Keratinocyte (primary cell): ENCODE data around the gene MRPL50. TPM values are rescaled to one million over a fixed set of nuclear protein-coding genes. Genes with fewer than 3 reads are reported as not detected.

Experiments used
- DNase-seq: peaks from one replicate; pipeline ENCODE4 v3.0.0-alpha.2; 2011; ENCODE audit warnings: low read depth, missing footprints, low spot score
- FAIRE-seq: peaks from 2 replicates; lab custom pipeline; 2011; peaks lifted over from hg19 to GRCh38; lab: Jason Lieb, UNC
- H2AFZ ChIP-seq: 2 replicates; pipeline ENCODE4 v1.6.0; 2012; ENCODE audit warnings: low read length, control low read depth, inconsistent platforms; ENCODE audit not compliant: control insufficient read depth
- H3K27ac ChIP-seq: 2 replicates; pipeline ENCODE4 v1.5.1; 2011; ENCODE audit warnings: low read length; ENCODE audit not compliant: control insufficient read depth, insufficient read depth
- H3K27me3 ChIP-seq: 3 replicates; pipeline ENCODE4 v1.6.0; 2011; ENCODE audit warnings: low read length; ENCODE audit not compliant: control insufficient read depth, insufficient read depth; ENCODE audit errors: extremely low read depth
- H3K36me3 ChIP-seq, 2 experiments: 2 replicates in 1 of 2; 3 replicates in 1 of 2; pipeline ENCODE4 v1.5.1; 2011; ENCODE audit warnings: low read length in 2 of 2, mild to moderate bottlenecking in 1 of 2; ENCODE audit not compliant: control insufficient read depth in 2 of 2, insufficient read depth in 2 of 2; ENCODE audit errors: extremely low read depth in 1 of 2
- H3K4me1 ChIP-seq: 3 replicates; pipeline ENCODE4 v1.5.1; 2011; ENCODE audit warnings: low read length; ENCODE audit not compliant: control insufficient read depth, insufficient read depth; ENCODE audit errors: extremely low read depth
- H3K4me2 ChIP-seq: 3 replicates; pipeline ENCODE4 v1.6.0; 2011; ENCODE audit warnings: low read depth, low read length; ENCODE audit not compliant: control insufficient read depth, insufficient read depth; ENCODE audit errors: extremely low read depth
- H3K4me3 ChIP-seq, 3 experiments: fragments of 200-600 bp in 1 of 3; sonication (generic) in 1 of 3; 2 replicates in 2 of 3; 3 replicates in 1 of 3; pipeline ENCODE4 v1.5.1; 2011 to 2016; ENCODE audit warnings: low read length in 3 of 3, mild to moderate bottlenecking in 3 of 3, control low read depth in 2 of 3, inconsistent platforms in 1 of 3, low read depth in 1 of 3, mixed read lengths in 1 of 3, mixed run types in 1 of 3, moderate library complexity in 1 of 3; ENCODE audit not compliant: control insufficient read depth in 2 of 3, insufficient read depth in 2 of 3; ENCODE audit errors: extremely low read depth in 1 of 3
- H3K79me2 ChIP-seq: 2 replicates; pipeline ENCODE4 v1.6.0; 2012; ENCODE audit warnings: low read length; ENCODE audit not compliant: control insufficient read depth, insufficient read depth
- H3K9ac ChIP-seq: 3 replicates; pipeline ENCODE4 v1.6.0; 2011; ENCODE audit warnings: low read length; ENCODE audit not compliant: control insufficient read depth, insufficient read depth; ENCODE audit errors: extremely low read depth
- H3K9me1 ChIP-seq: 3 replicates; pipeline ENCODE4 v1.6.0; 2011; ENCODE audit warnings: low read length; ENCODE audit not compliant: control insufficient read depth, insufficient read depth; ENCODE audit errors: extremely low read depth
- H3K9me3 ChIP-seq: 2 replicates; pipeline ENCODE4 v1.5.1; 2012; ENCODE audit warnings: low read depth, low read length; ENCODE audit not compliant: control insufficient read depth
- H4K20me1 ChIP-seq: 3 replicates; pipeline ENCODE4 v1.6.0; 2011; ENCODE audit warnings: low read length; ENCODE audit not compliant: control insufficient read depth, insufficient read depth; ENCODE audit errors: extremely low read depth
- CTCF ChIP-seq, 3 experiments: IDR thresholded peaks in 1 of 3; conservative IDR thresholded peaks in 1 of 3; optimal IDR thresholded peaks in 1 of 3; 2 replicates in 2 of 3; 3 replicates in 1 of 3; pipeline versions ENCODE3 to v1.5.1; 2011; ENCODE audit warnings: low read length in 3 of 3, mild to moderate bottlenecking in 3 of 3, moderate library complexity in 2 of 3, control low read depth in 1 of 3, inconsistent platforms in 1 of 3; ENCODE audit not compliant: insufficient read depth in 2 of 3; ENCODE audit errors: extremely low read depth in 1 of 3
- EZH2 ChIP-seq: IDR thresholded peaks from one replicate; pipeline ENCODE4 v1.6.1; 2012; ENCODE audit warnings: inconsistent platforms, mild to moderate bottlenecking, low read length, moderate library complexity
- dilution Hi-C: fragments of 300-500 bp; cut with MboI; formaldehyde crosslinking; loops from one replicate; pipeline ENCODE4 v1.7.0; 2020; ENCODE audit warnings: low sequenced_read_pairs; ENCODE audit not compliant: extremely low pct_ligation_motif_present
- polyA plus RNA-seq, 5 experiments: library from polyadenylated mRNA; depleted of rRNA in 3 of 5; stranded (reverse) in 3 of 5; stranded (forward) in 1 of 5; unstranded in 1 of 5; fragments of >200 nt; gene quantifications; 1 replicate in 1 of 5; 2 replicates in 3 of 5; 3 replicates in 1 of 5; pipeline versions ENCODE4 v1.2.1 to v1.2.3, GENCODE V29; 2011 to 2012; ENCODE audit warnings: missing spikeins in 2 of 5, low read depth in 1 of 5, low replicate concordance in 1 of 5

Gene MRPL50
- polyA plus RNA-seq, 1 donor (not counting 4 experiments of a cell fraction or from before 2014, with no cell fraction given), result 24.0 TPM

GRCh38 chr9:101398930-101399642 lies 668 bp upstream of the MRPL50 start:
- Histone ChIP-seq H3K9me1 (no peaks in the 10 kb centered on the region), H3K4me1 (peaks cover 10% of the 10 kb centered on the region), H3K4me3 (peak overlapping the region; percentile 79 to 85 (median 83)), H3K4me2 (peak overlapping the region; percentile 98), H3K9ac (peak overlapping the region; percentile 98), H3K36me3 (peaks cover 13 to 19% of the 10 kb centered on the region in 2 experiments), H3K79me2 (peaks cover 74% of the 10 kb centered on the region), H3K9me3 (peaks cover 2% of the 10 kb centered on the region), H4K20me1 (no peaks in the 10 kb centered on the region), H2AFZ (peak overlapping the region; percentile 61), H3K27me3 (no peaks in the 10 kb centered on the region), H3K27ac (peak overlapping the region; percentile 76)
- DNase-seq (no peak), FAIRE-seq (no peak)
- TF ChIP-seq EZH2 (no peak), CTCF (optimal IDR thresholded peaks at IDR 0.05 in 1 of 3, IDR thresholded peaks at IDR 0.05 in 1 of 3, conservative IDR thresholded peaks at IDR 0.05 in 1 of 3; ENCODE audit: extremely low read depth in 1 of 3, insufficient read depth in 2 of 3, low read length in 3 of 3) (no peak)
- dilution Hi-C loops, result no loop called here

DNA sequence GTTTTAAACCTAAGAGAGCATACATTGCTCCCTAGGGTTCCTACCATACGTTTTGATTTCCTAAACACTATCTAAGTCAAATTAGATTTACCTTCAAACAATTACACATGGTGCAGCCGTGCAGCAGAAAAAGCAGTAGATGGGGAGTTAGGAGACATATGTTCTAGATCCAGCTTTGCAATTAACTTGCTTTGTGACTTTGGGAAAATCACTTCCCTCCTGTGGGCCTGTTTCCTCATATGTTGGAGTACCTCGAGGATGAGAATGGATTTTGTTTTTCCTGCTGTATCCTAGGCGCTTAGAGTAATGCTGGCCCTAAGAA lies 711 bp downstream of the MRPL50 start:
- Histone ChIP-seq H2AFZ (peak overlapping the region; percentile 100), H3K4me1 (peaks cover 10% of the 10 kb centered on the region), H3K9me1 (no peaks in the 10 kb centered on the region), H3K9me3 (no peaks in the 10 kb centered on the region), H3K27ac (peak overlapping the region; percentile 98), H3K36me3 (peaks cover 4 to 7% of the 10 kb centered on the region in 2 experiments), H3K27me3 (no peaks in the 10 kb centered on the region), H3K79me2 (peaks cover 86% of the 10 kb centered on the region), H4K20me1 (no peaks in the 10 kb centered on the region), H3K4me3 (peak overlapping the region; percentile 85 to 99 (median 96)), H3K4me2 (peak overlapping the region; percentile 98), H3K9ac (peak overlapping the region; percentile 98)
- dilution Hi-C loops, result no loop called here
- FAIRE-seq (no peak), DNase-seq (no peak)
- TF ChIP-seq EZH2 (no peak), CTCF (optimal IDR thresholded peaks at IDR 0.05 in 1 of 3, IDR thresholded peaks at IDR 0.05 in 1 of 3, conservative IDR thresholded peaks at IDR 0.05 in 1 of 3; ENCODE audit: extremely low read depth in 1 of 3, insufficient read depth in 2 of 3, low read length in 3 of 3) (no peak)
